OCI-LY1 (cell line): ENCODE results near the gene ARHGAP44.

Experiments used
- H2AFZ ChIP-seq: fragments of 200-600 bp; sonication (generic), shearing (Covaris generic); 2 replicates; pipeline ENCODE4 v1.6.0; 2014; ENCODE audit warnings: antibody characterized with exemption, mild to moderate bottlenecking, low read length
- H3F3A ChIP-seq: fragments of 200-600 bp; sonication (generic), shearing (Covaris generic); 2 replicates; pipeline ENCODE4 v1.6.0; 2014; ENCODE audit warnings: mild to moderate bottlenecking, antibody characterized with exemption, low read length, moderate library complexity; ENCODE audit not compliant: insufficient read depth
- H3K27ac ChIP-seq: fragments of 200-600 bp; sonication (generic); 2 replicates; pipeline ENCODE4 v1.5.1; 2014; ENCODE audit warnings: low read length, mixed run types, mild to moderate bottlenecking, low read depth; ENCODE audit not compliant: poor library complexity, severe bottlenecking
- H3K27me3 ChIP-seq: fragments of 200-600 bp; sonication (generic); 2 replicates; pipeline ENCODE4 v1.6.0; 2014; ENCODE audit warnings: antibody characterized with exemption, mild to moderate bottlenecking, low read length, moderate library complexity; ENCODE audit not compliant: insufficient read depth
- H3K36me3 ChIP-seq: fragments of 200-600 bp; sonication (generic); 2 replicates; pipeline ENCODE4 v1.6.1; 2014; ENCODE audit warnings: mild to moderate bottlenecking, antibody characterized with exemption, low read length, moderate library complexity, mixed read lengths; ENCODE audit not compliant: insufficient read depth
- H3K4me1 ChIP-seq: fragments of 200-600 bp; sonication (generic); 2 replicates; pipeline ENCODE4 v1.5.1; 2014; ENCODE audit warnings: mild to moderate bottlenecking, low read length, moderate library complexity; ENCODE audit not compliant: insufficient read depth, severe bottlenecking
- H3K4me2 ChIP-seq: fragments of 200-600 bp; sonication (generic), shearing (Covaris generic); 2 replicates; pipeline ENCODE4 v1.6.1; 2014; ENCODE audit warnings: low read length
- H3K4me3 ChIP-seq: fragments of 200-600 bp; sonication (generic); 2 replicates; pipeline ENCODE4 v1.5.1; 2014; ENCODE audit warnings: low read length, low read depth, mild to moderate bottlenecking, mixed read lengths; ENCODE audit not compliant: poor library complexity, severe bottlenecking
- H3K79me2 ChIP-seq: fragments of 200-600 bp; shearing (Covaris generic); 2 replicates; pipeline ENCODE4 v1.6.1; 2016; ENCODE audit warnings: mixed run types, low read length, mixed read lengths; ENCODE audit not compliant: insufficient read depth
- H3K9ac ChIP-seq: fragments of 200-600 bp; sonication (generic), shearing (Covaris generic); 2 replicates; pipeline ENCODE4 v1.6.1; 2014; ENCODE audit warnings: mild to moderate bottlenecking, low read length, mixed read lengths
- H3K9me2 ChIP-seq: fragments of 200-600 bp; sonication (generic), shearing (Covaris generic); 2 replicates; pipeline ENCODE4 v1.6.1; 2014; ENCODE audit warnings: low read depth, mild to moderate bottlenecking, low read length, mixed read lengths
- H3K9me3 ChIP-seq: fragments of 200-600 bp; shearing (Covaris generic); 2 replicates; pipeline ENCODE4 v1.6.1; 2014; ENCODE audit warnings: low read length, mixed read lengths
- H4K20me1 ChIP-seq: fragments of 200-600 bp; sonication (generic), shearing (Covaris generic); 2 replicates; pipeline ENCODE4 v1.6.0; 2016; ENCODE audit warnings: mild to moderate bottlenecking, low read length; ENCODE audit not compliant: insufficient read depth
- CTCF ChIP-seq: fragments of 200-600 bp; sonication (generic), shearing (Covaris generic); IDR thresholded peaks from 2 replicates; pipeline ENCODE4 v1.5.1; 2017; ENCODE audit warnings: mild to moderate bottlenecking, antibody characterized with exemption, low read length, moderate library complexity, mixed read lengths
- EZH2 ChIP-seq: fragments of 200-600 bp; sonication (generic), shearing (Covaris generic); IDR thresholded peaks from 2 replicates; pipeline ENCODE4 v1.8.0; 2017; ENCODE audit warnings: borderline replicate concordance, mixed run types, mild to moderate bottlenecking, antibody characterized with exemption, low read length, moderate library complexity, mixed read lengths

ARHGAP44 gene

DNA sequence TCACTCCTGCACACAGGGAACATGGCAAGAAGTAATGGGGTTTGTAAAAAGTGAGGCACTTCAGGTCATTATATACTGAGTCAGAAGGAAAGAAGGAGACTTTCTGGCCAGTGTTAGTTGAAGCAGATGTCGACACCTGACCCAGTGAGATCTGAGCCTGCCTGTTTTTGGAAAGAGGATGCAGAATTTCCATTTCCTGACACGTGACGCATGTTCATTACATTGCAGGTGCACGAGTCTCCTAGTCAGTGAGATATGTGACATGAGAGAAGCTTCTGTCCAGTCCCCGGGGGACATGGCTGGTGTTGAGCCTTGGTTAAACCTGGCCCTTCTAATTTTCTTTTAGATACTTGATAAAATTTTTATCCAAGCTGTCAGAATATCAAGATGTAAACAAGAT is 166.2 kb downstream of the ARHGAP44 start:
- Histone ChIP-seq H2AFZ (no peak overlapping the region), H3K4me1 (peaks cover 8% of the 10 kb centered on the region), H3K9ac (no peak overlapping the region), H3K9me3 (0 out of 2 replicates have a peak, but pooled peaks cover 3% of the 10 kb centered on the region), H3K27me3 (no peaks in the 10 kb centered on the region), H3K36me3 (no peaks in the 10 kb centered on the region), H3F3A (no peaks in the 10 kb centered on the region), H3K4me3 (no peak overlapping the region), H3K27ac (peak overlapping the region; percentile 43), H3K9me2 (no peaks in the 10 kb centered on the region), H3K79me2 (no peaks in the 10 kb centered on the region), H3K4me2 (no peak overlapping the region), H4K20me1 (no peaks in the 10 kb centered on the region)
- no peak for TF ChIP-seq CTCF
- TF ChIP-seq EZH2, result no peak

GRCh38 chr17:12958786-12959185 is 169.5 kb downstream of the ARHGAP44 start:
- H3K4me2 ChIP-seq, result no peak overlapping the region
- no peaks in the 10 kb centered on the region for H3F3A ChIP-seq

GRCh38 chr17:12959441-12959840 is 170.1 kb downstream of the ARHGAP44 start:
- no peaks in the 10 kb centered on the region for H3K79me2 ChIP-seq

More at GRCh38 chr17:12958786-12959185, 169.5 kb downstream of the ARHGAP44 start:
- no peak overlapping the region for H3K9ac ChIP-seq
- no peaks in the 10 kb centered on the region for H4K20me1 ChIP-seq
- no peaks in the 10 kb centered on the region for H3K27me3 ChIP-seq
- peaks cover 8% of the 10 kb centered on the region for H3K4me1 ChIP-seq
- H3K9me3 ChIP-seq, result 0 out of 2 replicates have a peak, but pooled peaks cover 3% of the 10 kb centered on the region
- TF ChIP-seq CTCF (no peak), EZH2 (no peak)
- no peaks in the 10 kb centered on the region for H3K9me2 ChIP-seq
- no peaks in the 10 kb centered on the region for H3K79me2 ChIP-seq
- no peak overlapping the region for H3K4me3 ChIP-seq
- H3K36me3 ChIP-seq, result no peaks in the 10 kb centered on the region
- no peak overlapping the region for H2AFZ ChIP-seq
- H3K27ac ChIP-seq, result no peak overlapping the region

GRCh38 chr17:12961655-12962054 is 172.4 kb downstream of the ARHGAP44 start:
- no peaks in the 10 kb centered on the region for H3K27me3 ChIP-seq
- H3K9me2 ChIP-seq, result no peaks in the 10 kb centered on the region
- no peak for TF ChIP-seq EZH2
- TF ChIP-seq CTCF, result no peak
- no peaks in the 10 kb centered on the region for H3K36me3 ChIP-seq
- no peak overlapping the region for H2AFZ ChIP-seq
- no peaks in the 10 kb centered on the region for H4K20me1 ChIP-seq
- H3K4me3 ChIP-seq, result no peak overlapping the region
- no peaks in the 10 kb centered on the region for H3K9me3 ChIP-seq
- no peaks in the 10 kb centered on the region for H3K4me1 ChIP-seq
- H3K9ac ChIP-seq, result no peak overlapping the region
- no peak overlapping the region for H3K27ac ChIP-seq
- H3F3A ChIP-seq, result no peaks in the 10 kb centered on the region
- no peaks in the 10 kb centered on the region for H3K79me2 ChIP-seq
- no peak overlapping the region for H3K4me2 ChIP-seq

More at GRCh38 chr17:12959441-12959840, 170.1 kb downstream of the ARHGAP44 start:
- Histone ChIP-seq H3K4me3 (no peak overlapping the region), H3K36me3 (no peaks in the 10 kb centered on the region), H3F3A (no peaks in the 10 kb centered on the region), H3K9ac (no peak overlapping the region), H2AFZ (no peak overlapping the region), H3K9me2 (no peaks in the 10 kb centered on the region), H3K9me3 (0 out of 2 replicates have a peak, but pooled peaks cover 3% of the 10 kb centered on the region), H3K4me2 (no peak overlapping the region), H4K20me1 (no peaks in the 10 kb centered on the region), H3K4me1 (peaks cover 8% of the 10 kb centered on the region), H3K27me3 (no peaks in the 10 kb centered on the region), H3K27ac (no peak overlapping the region)
- no peak for TF ChIP-seq EZH2
